ENCODE results near the gene FSD1.

- TF ChIP-seq CTCF (IDR thresholded peaks at IDR 0.05; ENCODE audit: low read depth, low read length) (no peak), EZH2phosphoT487 (IDR thresholded peaks at IDR 0.05; ENCODE audit: low read depth) (no peak)
These were observed 26.4 kb upstream of the FSD1 start for GRCh38 chr19:4278010-4278409.

Measured in OCI-LY3 (cell line).